Nasal cavity respiratory epithelium epithelial cell of viscerocranial mucosa (primary cell): Measurements from ENCODE around the gene TAGLN3. TPM values are rescaled to one million over a fixed set of nuclear protein-coding genes. Genes with fewer than 3 reads are reported as not detected.

Source experiments
- total RNA-seq: library from RNA; depleted of rRNA; stranded (reverse); fragments of >200 nt; gene quantifications from 2 replicates; pipeline ENCODE4 v1.2.3, GENCODE V29; 2014

Gene TAGLN3
- 0.68 and 0.93 TPM in 2 replicates for total RNA-seq

GRCh38 chr3:111998636-111999483 lies at the start of gene TAGLN3:
Gene TAGLN3, plus strand, starts transcription at chr3:111998922. Its CDS starts 501 bp downstream, at chr3:111999423.

GRCh38 chr3:111978583-111979433 lies 19.9 kb upstream of the TAGLN3 start, which contains the start of gene ABHD10:
Gene ABHD10, plus strand, starts transcription at chr3:111979026. Its CDS starts 36 bp downstream, at chr3:111979062.

GRCh38 chr3:112034436-112034835 lies 35.7 kb downstream of the TAGLN3 start, which contains the start of gene TMPRSS7:
Gene TMPRSS7, plus strand, starts transcription at chr3:112034736. Its CDS starts 110 bp downstream, at chr3:112034846.

Other genes starting within 250 kb of the TAGLN3 start
- gene PHLDB2, start 139.7 kb upstream of the TAGLN3 start, total RNA-seq, result 110 and 124 TPM in 2 replicates
- gene ABHD10, start 19.9 kb upstream of the TAGLN3 start, total RNA-seq, result 30.0 and 36.2 TPM in 2 replicates
- under 0.01 and 0.07 TPM in 2 replicates for gene TMPRSS7, start 35.8 kb downstream of the TAGLN3 start, total RNA-seq
- 15.4 and 37.0 TPM in 2 replicates for gene C3orf52, start 87.5 kb downstream of the TAGLN3 start, total RNA-seq
- gene GCSAM, start 134.3 kb downstream of the TAGLN3 start, total RNA-seq, result under 0.01 and 1.1 TPM in 2 replicates